Liver (tissue), 9 donors: ENCODE data around the gene LDLRAD3. TPM values are rescaled to one million over a fixed set of nuclear protein-coding genes. Genes with fewer than 3 reads are reported as not detected.

Experiments used
- DNase-seq: peaks from one replicate; pipeline ENCODE4 v3.0.0-alpha.2; 2017; ENCODE audit warnings: low spot score
- H3K27ac ChIP-seq, 2 donors: one replicate each; pipeline ENCODE4 v1.7.0; 2013; ENCODE audit warnings: inconsistent platforms in 2 of 2, low read length in 2 of 2, control low read depth in 1 of 2, low read depth in 1 of 2, mild to moderate bottlenecking in 1 of 2
- H3K27me3 ChIP-seq, 4 donors: one replicate each; pipeline versions ENCODE4 v1.6.1 to v1.7.0; 2013; ENCODE audit warnings: low read length in 3 of 4, inconsistent platforms in 1 of 4, mild to moderate bottlenecking in 1 of 4, moderate library complexity in 1 of 4; ENCODE audit not compliant: control insufficient read depth in 4 of 4, insufficient read depth in 4 of 4
- H3K36me3 ChIP-seq, 4 donors: one replicate each; pipeline versions ENCODE4 v1.6.1 to v1.7.0; 2013; ENCODE audit warnings: low read length in 3 of 4, mild to moderate bottlenecking in 3 of 4, low read depth in 1 of 4, moderate library complexity in 1 of 4; ENCODE audit not compliant: control insufficient read depth in 4 of 4, insufficient read depth in 3 of 4
- H3K4me1 ChIP-seq, 4 donors: one replicate each; pipeline versions ENCODE4 v1.6.1 to v1.7.0; 2013; ENCODE audit warnings: low read length in 3 of 4, mild to moderate bottlenecking in 3 of 4, moderate library complexity in 1 of 4; ENCODE audit not compliant: control insufficient read depth in 4 of 4, insufficient read depth in 4 of 4
- H3K4me3 ChIP-seq, 3 donors: one replicate each; pipeline versions ENCODE4 v1.6.1 to v1.7.0; 2013; ENCODE audit warnings: low read length in 3 of 3, control low read depth in 1 of 3, low read depth in 1 of 3, mild to moderate bottlenecking in 1 of 3
- H3K9ac ChIP-seq, 2 donors: one replicate each; pipeline ENCODE4 v1.7.0; 2013; ENCODE audit warnings: low read length in 2 of 2, mild to moderate bottlenecking in 2 of 2, moderate library complexity in 2 of 2, control low read depth in 1 of 2, low read depth in 1 of 2
- H3K9me3 ChIP-seq, 4 donors: one replicate each; pipeline versions ENCODE4 v1.6.1 to v1.7.0; 2013; ENCODE audit warnings: low read length in 3 of 4; ENCODE audit not compliant: control insufficient read depth in 4 of 4
- EGR1 ChIP-seq, 2 donors: IDR thresholded peaks; 2 replicates each; pipeline ENCODE4 v1.6.1; 2016 to 2018; ENCODE audit warnings: antibody characterized with exemption in 2 of 2, low read depth in 2 of 2
- FOXA1 ChIP-seq: IDR thresholded peaks from 2 replicates; pipeline ENCODE4 v1.6.1; 2016; ENCODE audit warnings: antibody characterized with exemption
- FOXA2 ChIP-seq: IDR thresholded peaks from 2 replicates; pipeline ENCODE4 v1.6.1; 2016; ENCODE audit warnings: antibody characterized with exemption
- GABPA ChIP-seq, 2 donors: IDR thresholded peaks in 1 of 2; conservative IDR thresholded peaks in 1 of 2; 2 replicates each; pipeline ENCODE4 v1.6.1; 2016; ENCODE audit warnings: antibody characterized with exemption in 2 of 2, mild to moderate bottlenecking in 1 of 2, moderate library complexity in 1 of 2
- HNF4A ChIP-seq, 2 donors: conservative IDR thresholded peaks; 2 replicates each; pipeline ENCODE4 v1.6.1; 2016; ENCODE audit warnings: antibody characterized with exemption in 2 of 2, mild to moderate bottlenecking in 2 of 2
- HNF4G ChIP-seq: IDR thresholded peaks from 2 replicates; pipeline ENCODE4 v1.6.1; 2016; ENCODE audit warnings: antibody characterized with exemption
- JUND ChIP-seq, 2 donors: IDR thresholded peaks; 2 replicates each; pipeline ENCODE4 v1.6.1; 2016; ENCODE audit warnings: antibody characterized with exemption in 2 of 2
- NR2F2 ChIP-seq: IDR thresholded peaks from 2 replicates; pipeline ENCODE4 v1.6.1; 2016; ENCODE audit warnings: antibody characterized with exemption
- RAD21 ChIP-seq, 2 donors: IDR thresholded peaks; 2 replicates each; pipeline ENCODE4 v1.6.1; 2016; ENCODE audit warnings: antibody characterized with exemption in 2 of 2, mild to moderate bottlenecking in 2 of 2
- RXRA ChIP-seq, 2 donors: IDR thresholded peaks; 2 replicates each; pipeline ENCODE4 v1.6.1; 2017 to 2018; ENCODE audit warnings: antibody characterized with exemption in 2 of 2, mild to moderate bottlenecking in 1 of 2
- SP1 ChIP-seq: IDR thresholded peaks from 2 replicates; pipeline ENCODE4 v1.6.1; 2018; ENCODE audit warnings: antibody characterized with exemption, mild to moderate bottlenecking
- TAF1 ChIP-seq: conservative IDR thresholded peaks from 2 replicates; pipeline ENCODE4 v1.6.1; 2016; ENCODE audit warnings: antibody characterized with exemption, mild to moderate bottlenecking
- YY1 ChIP-seq: IDR thresholded peaks from 2 replicates; pipeline ENCODE4 v1.6.1; 2016; ENCODE audit warnings: antibody characterized with exemption, mild to moderate bottlenecking
- WGBS: extraction: QIAGEN DNeasy Blood & Tissue Kit; methylation state at CpG from one replicate; pipeline ENCODE4 v1.1.7; 2013; 5-methylcytosine and 5-hydroxymethylcytosine counted together
- polyA plus RNA-seq, 2 donors: library from polyadenylated mRNA; stranded (reverse) in 1 of 2; unstranded in 1 of 2; fragments of 200-250 nt in 1 of 2; fragments of >200 nt in 1 of 2; fragmentation: Nextera tagmentation in 1 of 2; extraction: Ambion mirVana in 1 of 2; gene quantifications; one replicate each; pipeline versions ENCODE4 v1.2.1 to v1.2.3, GENCODE V29; 2013 to 2015
- total RNA-seq, 2 donors: library from RNA; depleted of rRNA; stranded (reverse); fragments of >200 nt; gene quantifications; one replicate each; pipeline ENCODE4 v1.2.3, GENCODE V29; 2014
- TF ChIP-seq, protein P1 (sequence below): fragments of 150-350 bp; IDR thresholded peaks from 2 replicates; pipeline ENCODE4 v1.5.1; 2017; ENCODE audit warnings: improper control_type of control experiment, low read depth, low read length; ENCODE audit not compliant: missing input control
- TF ChIP-seq, protein P2 (sequence below): IDR thresholded peaks from 2 replicates; pipeline ENCODE4 v1.6.1; 2016; ENCODE audit warnings: antibody characterized with exemption, mild to moderate bottlenecking
- TF ChIP-seq, protein P3 (sequence below): IDR thresholded peaks from 2 replicates; pipeline ENCODE4 v1.6.1; 2016; ENCODE audit warnings: antibody characterized with exemption
- TF ChIP-seq, protein P4 (sequence below): IDR thresholded peaks from 2 replicates; pipeline ENCODE4 v1.6.1; 2016; ENCODE audit warnings: antibody characterized with exemption
- TF ChIP-seq, protein P5 (sequence below): IDR thresholded peaks from 2 replicates; pipeline ENCODE4 v1.6.1; 2016; ENCODE audit warnings: antibody characterized with exemption
- donor health status: healthy.
- donor health status: healthy.
- donor health status: healthy.
- donor health status: healthy.
- donor health status: healthy.

LDLRAD3 gene
- total and polyA plus RNA-seq, 4 donors, result 0.75 to 1.3 (median 0.93) TPM

DNA sequence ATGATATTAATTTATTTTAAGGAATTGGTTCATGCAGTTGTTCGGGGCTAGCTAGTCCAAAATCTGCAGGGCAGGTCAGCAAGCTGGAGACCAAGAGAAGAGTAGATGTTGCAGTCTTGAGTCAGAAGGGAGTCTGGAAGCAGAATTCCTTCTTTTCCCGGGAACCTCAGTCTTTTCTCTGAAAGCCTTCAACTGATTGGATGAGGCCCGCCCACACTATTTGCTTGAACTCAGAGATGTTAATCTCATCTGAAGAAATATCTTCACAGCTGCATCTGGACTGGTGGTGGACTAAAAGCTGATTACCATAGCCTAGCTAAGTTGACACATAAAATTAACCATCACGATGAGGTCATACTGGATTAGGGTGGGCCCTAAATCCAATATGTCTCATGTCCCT lies 223.2 kb downstream of the LDLRAD3 start:
- H3K27ac ChIP-seq, result no peak overlapping the region
- no peak for DNase-seq
- no peaks in the 10 kb centered on the region for H3K27me3 ChIP-seq
- no peak overlapping the region for H3K4me3 ChIP-seq
- H3K4me1 ChIP-seq, result no peaks in the 10 kb centered on the region
- H3K9ac ChIP-seq, result no peak overlapping the region
- H3K9me3 ChIP-seq, result no peaks in the 10 kb centered on the region
- no peaks in the 10 kb centered on the region for H3K36me3 ChIP-seq
- TF ChIP-seq RXRA (IDR thresholded peaks at IDR 0.05) (no peak), HNF4G (no peak), TAF1 (no peak), YY1 (no peak), EGR1 (IDR thresholded peaks at IDR 0.05; ENCODE audit: low read depth in 2 of 2) (no peak), SP1 (no peak), RAD21 (IDR thresholded peaks at IDR 0.05) (no peak), GABPA (IDR thresholded peaks at IDR 0.05 in 1 of 2, conservative IDR thresholded peaks at IDR 0.05 in 1 of 2) (no peak), NR2F2 (no peak), FOXA1 (no peak), FOXA2 (no peak), JUND (IDR thresholded peaks at IDR 0.05) (no peak), HNF4A (conservative IDR thresholded peaks at IDR 0.05) (no peak)
- TF ChIP-seq, protein P1, sequence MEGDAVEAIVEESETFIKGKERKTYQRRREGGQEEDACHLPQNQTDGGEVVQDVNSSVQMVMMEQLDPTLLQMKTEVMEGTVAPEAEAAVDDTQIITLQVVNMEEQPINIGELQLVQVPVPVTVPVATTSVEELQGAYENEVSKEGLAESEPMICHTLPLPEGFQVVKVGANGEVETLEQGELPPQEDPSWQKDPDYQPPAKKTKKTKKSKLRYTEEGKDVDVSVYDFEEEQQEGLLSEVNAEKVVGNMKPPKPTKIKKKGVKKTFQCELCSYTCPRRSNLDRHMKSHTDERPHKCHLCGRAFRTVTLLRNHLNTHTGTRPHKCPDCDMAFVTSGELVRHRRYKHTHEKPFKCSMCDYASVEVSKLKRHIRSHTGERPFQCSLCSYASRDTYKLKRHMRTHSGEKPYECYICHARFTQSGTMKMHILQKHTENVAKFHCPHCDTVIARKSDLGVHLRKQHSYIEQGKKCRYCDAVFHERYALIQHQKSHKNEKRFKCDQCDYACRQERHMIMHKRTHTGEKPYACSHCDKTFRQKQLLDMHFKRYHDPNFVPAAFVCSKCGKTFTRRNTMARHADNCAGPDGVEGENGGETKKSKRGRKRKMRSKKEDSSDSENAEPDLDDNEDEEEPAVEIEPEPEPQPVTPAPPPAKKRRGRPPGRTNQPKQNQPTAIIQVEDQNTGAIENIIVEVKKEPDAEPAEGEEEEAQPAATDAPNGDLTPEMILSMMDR, result no peak
- TF ChIP-seq, protein P2, sequence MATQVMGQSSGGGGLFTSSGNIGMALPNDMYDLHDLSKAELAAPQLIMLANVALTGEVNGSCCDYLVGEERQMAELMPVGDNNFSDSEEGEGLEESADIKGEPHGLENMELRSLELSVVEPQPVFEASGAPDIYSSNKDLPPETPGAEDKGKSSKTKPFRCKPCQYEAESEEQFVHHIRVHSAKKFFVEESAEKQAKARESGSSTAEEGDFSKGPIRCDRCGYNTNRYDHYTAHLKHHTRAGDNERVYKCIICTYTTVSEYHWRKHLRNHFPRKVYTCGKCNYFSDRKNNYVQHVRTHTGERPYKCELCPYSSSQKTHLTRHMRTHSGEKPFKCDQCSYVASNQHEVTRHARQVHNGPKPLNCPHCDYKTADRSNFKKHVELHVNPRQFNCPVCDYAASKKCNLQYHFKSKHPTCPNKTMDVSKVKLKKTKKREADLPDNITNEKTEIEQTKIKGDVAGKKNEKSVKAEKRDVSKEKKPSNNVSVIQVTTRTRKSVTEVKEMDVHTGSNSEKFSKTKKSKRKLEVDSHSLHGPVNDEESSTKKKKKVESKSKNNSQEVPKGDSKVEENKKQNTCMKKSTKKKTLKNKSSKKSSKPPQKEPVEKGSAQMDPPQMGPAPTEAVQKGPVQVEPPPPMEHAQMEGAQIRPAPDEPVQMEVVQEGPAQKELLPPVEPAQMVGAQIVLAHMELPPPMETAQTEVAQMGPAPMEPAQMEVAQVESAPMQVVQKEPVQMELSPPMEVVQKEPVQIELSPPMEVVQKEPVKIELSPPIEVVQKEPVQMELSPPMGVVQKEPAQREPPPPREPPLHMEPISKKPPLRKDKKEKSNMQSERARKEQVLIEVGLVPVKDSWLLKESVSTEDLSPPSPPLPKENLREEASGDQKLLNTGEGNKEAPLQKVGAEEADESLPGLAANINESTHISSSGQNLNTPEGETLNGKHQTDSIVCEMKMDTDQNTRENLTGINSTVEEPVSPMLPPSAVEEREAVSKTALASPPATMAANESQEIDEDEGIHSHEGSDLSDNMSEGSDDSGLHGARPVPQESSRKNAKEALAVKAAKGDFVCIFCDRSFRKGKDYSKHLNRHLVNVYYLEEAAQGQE, result no peak
- TF ChIP-seq, protein P3, sequence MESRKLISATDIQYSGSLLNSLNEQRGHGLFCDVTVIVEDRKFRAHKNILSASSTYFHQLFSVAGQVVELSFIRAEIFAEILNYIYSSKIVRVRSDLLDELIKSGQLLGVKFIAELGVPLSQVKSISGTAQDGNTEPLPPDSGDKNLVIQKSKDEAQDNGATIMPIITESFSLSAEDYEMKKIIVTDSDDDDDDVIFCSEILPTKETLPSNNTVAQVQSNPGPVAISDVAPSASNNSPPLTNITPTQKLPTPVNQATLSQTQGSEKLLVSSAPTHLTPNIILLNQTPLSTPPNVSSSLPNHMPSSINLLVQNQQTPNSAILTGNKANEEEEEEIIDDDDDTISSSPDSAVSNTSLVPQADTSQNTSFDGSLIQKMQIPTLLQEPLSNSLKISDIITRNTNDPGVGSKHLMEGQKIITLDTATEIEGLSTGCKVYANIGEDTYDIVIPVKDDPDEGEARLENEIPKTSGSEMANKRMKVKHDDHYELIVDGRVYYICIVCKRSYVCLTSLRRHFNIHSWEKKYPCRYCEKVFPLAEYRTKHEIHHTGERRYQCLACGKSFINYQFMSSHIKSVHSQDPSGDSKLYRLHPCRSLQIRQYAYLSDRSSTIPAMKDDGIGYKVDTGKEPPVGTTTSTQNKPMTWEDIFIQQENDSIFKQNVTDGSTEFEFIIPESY, result no peak
- TF ChIP-seq, protein P4, sequence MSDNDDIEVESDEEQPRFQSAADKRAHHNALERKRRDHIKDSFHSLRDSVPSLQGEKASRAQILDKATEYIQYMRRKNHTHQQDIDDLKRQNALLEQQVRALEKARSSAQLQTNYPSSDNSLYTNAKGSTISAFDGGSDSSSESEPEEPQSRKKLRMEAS, result no peak
- TF ChIP-seq, protein P5, sequence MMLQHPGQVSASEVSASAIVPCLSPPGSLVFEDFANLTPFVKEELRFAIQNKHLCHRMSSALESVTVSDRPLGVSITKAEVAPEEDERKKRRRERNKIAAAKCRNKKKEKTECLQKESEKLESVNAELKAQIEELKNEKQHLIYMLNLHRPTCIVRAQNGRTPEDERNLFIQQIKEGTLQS, result no peak
- WGBS, result 97% methylated on average over 4 of the region's 4 CpGs
